ENCODE results near the gene HSD17B4.

Gene HSD17B4

DNA sequence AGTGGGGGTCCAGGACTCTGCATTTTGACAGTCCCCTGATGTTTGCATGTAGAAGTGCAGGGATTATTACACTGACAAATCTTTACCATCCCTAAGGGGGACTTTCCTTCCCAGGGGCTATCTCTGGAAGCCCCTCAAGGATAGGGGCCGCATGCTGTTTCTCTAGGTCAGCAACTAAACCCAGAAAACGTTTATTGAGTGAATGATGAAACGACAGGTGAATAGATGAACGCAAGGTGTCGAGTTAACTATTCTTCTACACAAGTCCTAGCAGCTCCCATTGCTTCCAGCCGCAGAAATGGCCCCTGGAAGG, 281 bp upstream of the HSD17B4 start:
- H3K27ac ChIP-seq (ENCODE audit: low read depth, low read length, poor library complexity, severe bottlenecking) = peak overlapping the region; percentile 50
- H3K9ac ChIP-seq (ENCODE audit: low read length) = peak overlapping the region; percentile 73; the same call in 1 of the 2 replicates

DNA sequence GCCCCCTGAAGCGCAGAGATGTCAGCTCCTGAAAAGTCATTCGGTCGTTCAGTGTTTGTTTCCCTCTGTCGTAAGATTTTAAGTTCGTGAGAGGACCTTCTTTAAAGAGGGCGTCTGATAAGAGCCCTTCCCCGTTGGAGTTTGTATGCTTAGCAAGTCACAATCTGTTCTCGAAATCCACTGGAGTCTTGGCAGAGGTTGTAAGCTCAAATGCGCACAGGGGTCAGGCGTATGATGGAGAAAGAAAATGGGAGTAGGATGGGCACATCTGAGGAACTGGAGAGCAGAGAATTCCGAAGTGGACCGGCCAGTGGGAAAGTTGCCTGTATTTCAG, 710 bp downstream of the HSD17B4 start:
- Histone ChIP-seq H3K36me3 (ENCODE audit: insufficient read depth, low read length) (peaks cover 4% of the 10 kb centered on the region; the same call in 1 of the 2 replicates), H3K4me2 (ENCODE audit: low read length) (peak overlapping the region; percentile 72), H3K4me1 (ENCODE audit: insufficient read depth, low read length, severe bottlenecking) (peaks cover 32% of the 10 kb centered on the region), H3K79me2 (ENCODE audit: insufficient read depth, low read length) (peaks cover 4% of the 10 kb centered on the region; the same call in 1 of the 2 replicates), H3K9me3 (ENCODE audit: low read length) (no peaks in the 10 kb centered on the region), H2AFZ (ENCODE audit: low read length) (no peak overlapping the region), H4K20me1 (ENCODE audit: insufficient read depth, low read length) (no peaks in the 10 kb centered on the region), H3K9me2 (ENCODE audit: low read depth, low read length) (no peaks in the 10 kb centered on the region), H3K27ac (ENCODE audit: low read depth, low read length, poor library complexity, severe bottlenecking) (peak overlapping the region; percentile 41), H3K9ac (ENCODE audit: low read length) (peak overlapping the region; percentile 73), H3K4me3 (ENCODE audit: low read depth, low read length, poor library complexity, severe bottlenecking) (peak overlapping the region; percentile 75), H3F3A (ENCODE audit: insufficient read depth, low read length) (no peaks in the 10 kb centered on the region), H3K27me3 (ENCODE audit: insufficient read depth, low read length) (no peaks in the 10 kb centered on the region)
- TF ChIP-seq, protein P1, sequence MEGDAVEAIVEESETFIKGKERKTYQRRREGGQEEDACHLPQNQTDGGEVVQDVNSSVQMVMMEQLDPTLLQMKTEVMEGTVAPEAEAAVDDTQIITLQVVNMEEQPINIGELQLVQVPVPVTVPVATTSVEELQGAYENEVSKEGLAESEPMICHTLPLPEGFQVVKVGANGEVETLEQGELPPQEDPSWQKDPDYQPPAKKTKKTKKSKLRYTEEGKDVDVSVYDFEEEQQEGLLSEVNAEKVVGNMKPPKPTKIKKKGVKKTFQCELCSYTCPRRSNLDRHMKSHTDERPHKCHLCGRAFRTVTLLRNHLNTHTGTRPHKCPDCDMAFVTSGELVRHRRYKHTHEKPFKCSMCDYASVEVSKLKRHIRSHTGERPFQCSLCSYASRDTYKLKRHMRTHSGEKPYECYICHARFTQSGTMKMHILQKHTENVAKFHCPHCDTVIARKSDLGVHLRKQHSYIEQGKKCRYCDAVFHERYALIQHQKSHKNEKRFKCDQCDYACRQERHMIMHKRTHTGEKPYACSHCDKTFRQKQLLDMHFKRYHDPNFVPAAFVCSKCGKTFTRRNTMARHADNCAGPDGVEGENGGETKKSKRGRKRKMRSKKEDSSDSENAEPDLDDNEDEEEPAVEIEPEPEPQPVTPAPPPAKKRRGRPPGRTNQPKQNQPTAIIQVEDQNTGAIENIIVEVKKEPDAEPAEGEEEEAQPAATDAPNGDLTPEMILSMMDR (IDR thresholded peaks at IDR 0.05; ENCODE audit: low read length) = no peak
- TF ChIP-seq EZH2 (IDR thresholded peaks at IDR 0.05; ENCODE audit: borderline replicate concordance, low read length) = no peak

More for the DNA sequence above, 281 bp upstream of the HSD17B4 start:
- Histone ChIP-seq H4K20me1 (ENCODE audit: insufficient read depth, low read length) (no peaks in the 10 kb centered on the region), H3K79me2 (ENCODE audit: insufficient read depth, low read length) (peaks cover 4% of the 10 kb centered on the region; the same call in 1 of the 2 replicates), H3K4me3 (ENCODE audit: low read depth, low read length, poor library complexity, severe bottlenecking) (peak overlapping the region; percentile 75), H3K27me3 (ENCODE audit: insufficient read depth, low read length) (no peaks in the 10 kb centered on the region), H3K4me2 (ENCODE audit: low read length) (peak overlapping the region; percentile 72), H3K4me1 (ENCODE audit: insufficient read depth, low read length, severe bottlenecking) (peaks cover 32% of the 10 kb centered on the region), H3K9me3 (ENCODE audit: low read length) (no peaks in the 10 kb centered on the region), H3F3A (ENCODE audit: insufficient read depth, low read length) (no peaks in the 10 kb centered on the region), H2AFZ (ENCODE audit: low read length) (peak overlapping the region; percentile 39; the same call in 1 of the 2 replicates), H3K9me2 (ENCODE audit: low read depth, low read length) (no peaks in the 10 kb centered on the region), H3K36me3 (ENCODE audit: insufficient read depth, low read length) (no peaks in the 10 kb centered on the region)
- no peak for TF ChIP-seq EZH2 (IDR thresholded peaks at IDR 0.05; ENCODE audit: borderline replicate concordance, low read length)
- TF ChIP-seq, protein P1 (IDR thresholded peaks at IDR 0.05; ENCODE audit: low read length) = no peak

DNA sequence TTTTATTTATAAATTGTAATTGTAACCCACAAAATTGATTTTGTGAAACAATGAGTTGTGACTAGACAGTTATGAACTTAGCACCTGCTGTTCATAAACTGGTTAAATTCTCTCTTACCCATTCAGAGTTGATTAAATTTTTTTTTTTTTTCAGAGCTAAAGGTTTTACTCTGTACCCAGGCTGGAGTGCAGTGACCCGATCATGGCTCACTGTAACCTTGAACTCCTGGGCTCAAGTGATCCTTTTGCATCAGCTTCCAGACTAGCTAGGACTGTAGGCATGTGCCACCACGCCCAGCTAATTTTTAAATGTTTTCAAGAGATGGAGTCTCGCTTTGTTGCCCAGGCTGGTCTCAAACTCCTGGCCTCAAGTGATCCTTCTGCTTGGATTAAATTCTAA, 1.9 kb downstream of the HSD17B4 start:
- H2AFZ ChIP-seq (ENCODE audit: low read length) = no peak overlapping the region
- no peaks in the 10 kb centered on the region for H3K9me2 ChIP-seq (ENCODE audit: low read depth, low read length)
- TF ChIP-seq, protein P1 (IDR thresholded peaks at IDR 0.05; ENCODE audit: low read length) = no peak
- no peak for TF ChIP-seq EZH2 (IDR thresholded peaks at IDR 0.05; ENCODE audit: borderline replicate concordance, low read length)
- H3K4me1 ChIP-seq (ENCODE audit: insufficient read depth, low read length, severe bottlenecking) = peaks cover 37% of the 10 kb centered on the region
- no peaks in the 10 kb centered on the region for H4K20me1 ChIP-seq (ENCODE audit: insufficient read depth, low read length)
- H3K4me2 ChIP-seq (ENCODE audit: low read length) = no peak overlapping the region
- H3K4me3 ChIP-seq (ENCODE audit: low read depth, low read length, poor library complexity, severe bottlenecking) = no peak overlapping the region
- no peaks in the 10 kb centered on the region for H3K9me3 ChIP-seq (ENCODE audit: low read length)
- no peak overlapping the region for H3K9ac ChIP-seq (ENCODE audit: low read length)
- H3K79me2 ChIP-seq (ENCODE audit: insufficient read depth, low read length) = peaks cover 4% of the 10 kb centered on the region; the same call in 1 of the 2 replicates
- H3F3A ChIP-seq (ENCODE audit: insufficient read depth, low read length) = no peaks in the 10 kb centered on the region
- H3K27me3 ChIP-seq (ENCODE audit: insufficient read depth, low read length) = no peaks in the 10 kb centered on the region
- no peak overlapping the region for H3K27ac ChIP-seq (ENCODE audit: low read depth, low read length, poor library complexity, severe bottlenecking)
- H3K36me3 ChIP-seq (ENCODE audit: insufficient read depth, low read length) = peaks cover 4% of the 10 kb centered on the region; the same call in 1 of the 2 replicates

All from OCI-LY1 (cell line).